K562 (cell line): ENCODE results near the gene SRGAP2B. TPM values are rescaled to one million over a fixed set of nuclear protein-coding genes. Genes with fewer than 3 reads are reported as not detected.
A peak's percentile ranks its signal among the peaks of the same experiment; 100 is the strongest.
"Not testable (repeated sequence)": the region's sequence is repeated elsewhere in the genome, so short reads cannot be mapped to it uniquely, and the experiment has no call there.

Experiments
- ATAC-seq: fragments of 200-7000 bp; cut with Tn5 transposase; 3 replicates; pipeline ENCODE4 v1.9.1; 2020; ENCODE audit warnings: moderate library complexity
- BruUV-seq: library from RNA; stranded (reverse); fragments of 400-500 nt; replicated peaks from 2 replicates; lab custom pipeline; 2021; lab: Mats Ljungman, UMichigan
- CTCF ChIA-PET: fragments of 300-600 bp; formaldehyde crosslinking; extraction: SDS; loops from one replicate; lab custom pipeline; 2021; ENCODE audit warnings: low intra/inter-chr PET ratio; lab: Yijun Ruan, JAX
- POLR2A ChIA-PET: fragments of 300-600, 350-650 bp; sonication (Branson Sonifier 250); formaldehyde crosslinking; extraction: SDS; loops from one replicate; lab custom pipeline; 2021; ENCODE audit warnings: antibody characterized with exemption, inconsistent platforms; lab: Yijun Ruan, JAX
- DNase-seq, 4 experiments: peaks; one replicate each; pipeline versions ENCODE4 v3.0.0 to v3.0.0-alpha.2; 2011 to 2018; ENCODE audit warnings: low spot score in 3 of 4, mixed read lengths in 3 of 4; ENCODE audit errors: extremely low read depth in 1 of 4
- FAIRE-seq: peaks from 2 replicates; lab custom pipeline; 2011; peaks lifted over from hg19 to GRCh38; lab: Jason Lieb, UNC
- H2AFZ ChIP-seq: 2 replicates; pipeline ENCODE4 v1.6.0; 2011; ENCODE audit warnings: low read depth, low read length, control low read depth, inconsistent platforms
- H3K27ac ChIP-seq: fragments of 200-600 bp; 3 replicates; pipeline ENCODE4 v1.8.0; 2011; ENCODE audit warnings: low read depth, mild to moderate bottlenecking, control low read depth, inconsistent platforms, low read length, moderate library complexity, mixed read lengths; ENCODE audit errors: extremely low read depth
- H3K27me3 ChIP-seq, 2 experiments: fragments of 300-600 bp in 1 of 2; 2 replicates in 1 of 2; 3 replicates in 1 of 2; pipeline versions ENCODE4 v1.6.0 to v1.8.0; 2011; ENCODE audit warnings: inconsistent platforms in 2 of 2, low read length in 2 of 2, mild to moderate bottlenecking in 1 of 2, mixed read lengths in 1 of 2, moderate library complexity in 1 of 2; ENCODE audit not compliant: control insufficient read depth in 2 of 2, insufficient read depth in 2 of 2
- H3K36me3 ChIP-seq: fragments of 300-600 bp; 3 replicates; pipeline ENCODE4 v1.8.0; 2011; ENCODE audit warnings: mild to moderate bottlenecking, low read length, inconsistent platforms; ENCODE audit not compliant: control insufficient read depth, insufficient read depth
- H3K4me1 ChIP-seq, 2 experiments: fragments of 200-600 bp in 1 of 2; replicated peaks in 1 of 2; 2 replicates in 1 of 2; 3 replicates in 1 of 2; pipeline versions ENCODE4 v1.5.1 to v1.8.0; 2011; ENCODE audit warnings: inconsistent platforms in 2 of 2, low read length in 2 of 2, mild to moderate bottlenecking in 1 of 2, mixed read lengths in 1 of 2, moderate library complexity in 1 of 2; ENCODE audit not compliant: control insufficient read depth in 2 of 2, insufficient read depth in 2 of 2
- H3K4me2 ChIP-seq: 2 replicates; pipeline ENCODE4 v1.6.1; 2011; ENCODE audit warnings: low read length, control low read depth, inconsistent platforms, mixed read lengths; ENCODE audit not compliant: insufficient read depth
- H3K4me3 ChIP-seq: fragments of 200-600 bp; sonication (generic), shearing (Covaris generic); 2 replicates; pipeline ENCODE4 v1.5.1; 2016; ENCODE audit warnings: control low read depth, inconsistent platforms
- H3K79me2 ChIP-seq: fragments of 200-600 bp; 3 replicates; pipeline ENCODE4 v1.8.0; 2011; ENCODE audit warnings: low read length, inconsistent platforms; ENCODE audit not compliant: control insufficient read depth, insufficient read depth
- H3K9ac ChIP-seq, 2 experiments: 2 replicates each; pipeline versions ENCODE4 v1.6.0 to v1.6.1; 2011; ENCODE audit warnings: low read depth in 2 of 2, low read length in 2 of 2, control low read depth in 1 of 2, inconsistent platforms in 1 of 2, mild to moderate bottlenecking in 1 of 2, mixed read lengths in 1 of 2; ENCODE audit not compliant: insufficient read depth in 1 of 2
- H3K9me1 ChIP-seq: one replicate; pipeline ENCODE4 v1.6.0; 2011; ENCODE audit warnings: inconsistent platforms, mild to moderate bottlenecking, low read length, moderate library complexity; ENCODE audit not compliant: control insufficient read depth, insufficient read depth
- H3K9me3 ChIP-seq: replicated peaks from 2 replicates; pipeline ENCODE4 v1.5.1; 2011; ENCODE audit warnings: low read depth, low read length, inconsistent platforms; ENCODE audit not compliant: control insufficient read depth, insufficient read depth
- H4K20me1 ChIP-seq: replicated peaks from 2 replicates; pipeline ENCODE4 v1.6.1; 2011; ENCODE audit warnings: low read length, inconsistent platforms, mixed read lengths; ENCODE audit not compliant: control insufficient read depth, insufficient read depth
- WGBS: fragments of 100-300 bp; shearing (Covaris generic); methylation state at CpG from one replicate; pipeline ENCODE4 v1.1.6; 2016; ENCODE audit warnings: low coverage, mixed read lengths; ENCODE audit not compliant: insufficient coverage; ENCODE audit errors: missing lambda C conversion rate; 5-methylcytosine and 5-hydroxymethylcytosine counted together
- in situ Hi-C: fragments of 300-500 bp; cut with MboI; formaldehyde crosslinking; loops from 4 replicates; pipeline ENCODE4 v1.15.0; 2018; ENCODE audit warnings: inconsistent platforms, mixed read lengths
- intact Hi-C: fragments of 100-400 bp; cut with micrococcal nuclease; formaldehyde crosslinking; loops from 2 replicates; pipeline ENCODE4 v1.14.2; 2022
- polyA plus RNA-seq, 8 experiments: library from polyadenylated mRNA; depleted of rRNA in 4 of 8; stranded (reverse) in 5 of 8; unstranded in 3 of 8; fragments of >200 nt; fragmentation: Nextera tagmentation in 2 of 8; fragmentation: Illumina TruSeq in 1 of 8; extraction: Ambion mirVana in 2 of 8; extraction: Trizol in 1 of 8; gene quantifications; 2 replicates each; pipeline versions ENCODE4 v1.2.1 to v1.2.3, GENCODE V29; 2011 to 2014; ENCODE audit warnings: inconsistent platforms in 1 of 8, missing spikeins in 1 of 8
- total RNA-seq, 7 experiments: library from RNA; depleted of rRNA in 6 of 7; stranded (reverse); fragments of >200 nt in 6 of 7; fragmentation: Illumina TruSeq in 2 of 7; extraction: Trizol in 2 of 7; gene quantifications; 2 replicates each; pipeline versions ENCODE4 v1.2.1 to v1.2.3, GENCODE V29; 2011 to 2021; ENCODE audit warnings: low replicate concordance in 1 of 7

SRGAP2B gene
- total and polyA plus RNA-seq, 9 of the 15 experiments (the other 6 are each of a cell fraction or from before 2014, with no cell fraction given) = 2.5 to 17.6 (median 4.0) TPM

DNA sequence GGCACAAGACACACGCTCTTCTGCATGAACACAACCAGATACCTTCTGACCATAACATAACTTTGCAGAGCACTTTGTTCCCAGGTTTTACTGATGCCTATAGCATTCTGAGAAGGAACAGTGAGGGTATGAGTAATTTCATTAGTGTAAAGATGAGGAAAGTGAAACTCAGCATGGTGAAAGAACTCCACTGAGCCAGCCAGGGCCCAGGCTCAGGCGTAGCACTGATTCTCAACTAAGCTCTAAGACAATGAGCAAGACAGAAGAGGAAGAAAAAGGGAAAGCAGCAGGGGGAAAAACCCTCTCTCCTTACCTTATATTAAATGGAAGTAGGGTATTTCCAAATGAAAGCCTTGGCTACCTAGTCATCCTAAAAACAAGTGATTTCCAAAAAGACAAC lies 155.1 kb downstream of the SRGAP2B start:
- DNase-seq, H3K4me2 ChIP-seq, H3K9ac ChIP-seq, in situ Hi-C loops, intact Hi-C loops, BruUV-seq, H3K79me2 ChIP-seq, POLR2A ChIA-PET, H3K27me3 ChIP-seq, H3K4me1 ChIP-seq, H3K9me3 ChIP-seq, H4K20me1 ChIP-seq, H3K4me3 ChIP-seq, ATAC-seq, H3K36me3 ChIP-seq, CTCF ChIA-PET, FAIRE-seq, H3K27ac ChIP-seq, H3K9me1 ChIP-seq, H2AFZ ChIP-seq: not testable (repeated sequence)
- WGBS = no CpG with 5 or more reads among the region's 2 CpGs

DNA sequence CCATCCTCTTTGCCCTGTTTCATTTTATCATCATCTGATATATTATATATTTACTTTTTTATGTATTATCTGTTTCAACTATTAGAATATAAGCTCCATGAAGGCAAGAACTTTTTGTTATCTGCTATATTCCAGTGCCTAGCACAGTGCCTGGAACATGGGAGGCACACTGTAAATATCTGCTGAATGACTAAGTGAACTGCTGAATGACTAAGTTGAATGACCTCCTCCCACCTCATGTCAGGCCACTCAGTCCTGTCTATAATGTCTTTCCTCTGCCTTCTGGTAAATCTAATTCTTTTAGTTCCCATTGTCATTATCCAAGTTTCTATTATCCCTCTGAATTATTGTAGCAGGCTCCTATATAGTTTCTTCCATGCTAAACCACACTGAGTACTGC lies 156.5 kb downstream of the SRGAP2B start:
- H3K79me2 ChIP-seq, H2AFZ ChIP-seq, H3K4me2 ChIP-seq, BruUV-seq, H3K4me3 ChIP-seq, H3K9me3 ChIP-seq, FAIRE-seq, intact Hi-C loops, H3K9me1 ChIP-seq, ATAC-seq, POLR2A ChIA-PET, H3K36me3 ChIP-seq, H3K9ac ChIP-seq, H4K20me1 ChIP-seq, H3K27ac ChIP-seq, H3K27me3 ChIP-seq, DNase-seq, in situ Hi-C loops, H3K4me1 ChIP-seq, CTCF ChIA-PET: not testable (repeated sequence)

DNA sequence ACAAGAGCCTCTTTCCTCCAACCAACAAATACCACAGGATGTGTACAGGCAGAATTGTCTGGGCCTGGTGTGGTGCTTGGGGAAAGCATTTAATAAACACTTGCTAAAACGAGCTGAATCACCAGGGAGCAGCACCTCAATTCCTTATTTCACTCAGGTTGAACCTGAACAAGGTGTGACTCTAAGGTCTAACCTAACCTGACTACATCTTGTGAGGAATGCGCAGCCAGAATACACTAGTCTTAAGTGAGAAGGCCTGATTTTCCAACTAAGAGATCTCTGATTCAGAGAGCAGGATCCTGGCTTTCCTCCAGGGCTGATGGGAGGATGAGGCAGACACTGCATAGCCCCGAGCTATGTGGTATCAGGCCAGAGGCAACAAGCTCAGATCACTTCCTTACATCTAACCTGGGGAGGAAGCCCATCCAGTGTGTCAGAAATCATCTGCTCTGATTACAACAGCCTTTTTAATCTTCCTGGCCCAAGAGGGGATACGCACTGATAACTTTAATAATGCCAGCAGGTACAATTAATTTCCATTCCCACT lies 158.9 kb downstream of the SRGAP2B start:
- H3K9ac ChIP-seq, H3K4me2 ChIP-seq, H3K36me3 ChIP-seq, DNase-seq, H3K9me1 ChIP-seq, H3K79me2 ChIP-seq, H3K4me1 ChIP-seq, H3K9me3 ChIP-seq, ATAC-seq, H4K20me1 ChIP-seq, H3K4me3 ChIP-seq, H2AFZ ChIP-seq, FAIRE-seq, H3K27me3 ChIP-seq, in situ Hi-C loops, CTCF ChIA-PET, POLR2A ChIA-PET, BruUV-seq, H3K27ac ChIP-seq, intact Hi-C loops: not testable (repeated sequence)
- no CpG with 5 or more reads among the region's 4 CpGs for WGBS

DNA sequence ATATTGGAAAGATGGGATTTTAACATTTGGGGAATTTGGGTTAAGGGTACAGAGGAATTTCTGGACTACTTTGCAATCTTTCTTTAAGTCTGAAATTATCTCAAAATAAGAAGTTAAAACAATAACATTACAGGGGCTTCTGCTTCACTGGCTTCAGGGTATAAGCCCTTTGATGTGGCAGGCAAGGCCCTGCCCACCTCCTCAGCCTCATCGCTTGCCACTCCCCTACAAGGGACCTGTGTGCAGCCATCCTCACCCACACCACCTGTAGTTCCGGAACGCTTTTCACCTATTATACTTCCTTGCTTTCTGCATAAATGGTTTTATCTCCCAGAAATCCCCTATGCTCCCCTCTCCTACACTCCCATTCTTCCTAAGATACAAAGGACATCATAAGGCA lies 159.8 kb downstream of the SRGAP2B start:
- intact Hi-C loops, ATAC-seq, H3K9me1 ChIP-seq, H3K36me3 ChIP-seq, POLR2A ChIA-PET, DNase-seq, H2AFZ ChIP-seq, H3K9me3 ChIP-seq, H3K4me3 ChIP-seq, CTCF ChIA-PET, in situ Hi-C loops, H3K27ac ChIP-seq, H4K20me1 ChIP-seq, FAIRE-seq, H3K79me2 ChIP-seq, H3K4me2 ChIP-seq, H3K4me1 ChIP-seq, H3K27me3 ChIP-seq, H3K9ac ChIP-seq: not testable (repeated sequence)
- WGBS = no CpG with 5 or more reads among the region's 3 CpGs
- TSS peak; percentile 42 for BruUV-seq
